Body of pancreas (tissue), 4 donors: ENCODE results near the gene MACROH2A2. TPM values are rescaled to one million over a fixed set of nuclear protein-coding genes. Genes with fewer than 3 reads are reported as not detected.

Experiments
- ATAC-seq: fragments of 150-250 bp; one replicate; pipeline ENCODE4 v1.9.1; 2016
- DNase-seq, 4 donors: peaks; one replicate each; pipeline ENCODE4 v3.0.0-alpha.2; 2019
- H3K27ac ChIP-seq, 4 donors: fragments of 200-600 bp; sonication (generic); 1 replicate in 3 of 4; 2 replicates in 1 of 4; pipeline versions ENCODE4 v1.5.1 to v1.6.1; 2016 to 2019; ENCODE audit warnings: mild to moderate bottlenecking in 1 of 4, mixed read lengths in 1 of 4, moderate library complexity in 1 of 4
- H3K27me3 ChIP-seq, 2 donors: fragments of 200-600 bp; sonication (generic); one replicate each; pipeline ENCODE4 v1.6.0; 2016; ENCODE audit warnings: mild to moderate bottlenecking in 1 of 2
- H3K36me3 ChIP-seq, 2 donors: fragments of 200-600 bp; sonication (generic); replicated peaks in 1 of 2; 2 replicates each; pipeline ENCODE4 v1.5.1; 2016; ENCODE audit warnings: low read depth in 2 of 2; ENCODE audit not compliant: insufficient read depth in 1 of 2
- H3K4me1 ChIP-seq: fragments of 200-600 bp; sonication (generic); one replicate; pipeline ENCODE4 v1.6.0; 2016
- H3K4me3 ChIP-seq, 2 donors: fragments of 200-600 bp; sonication (generic); 1 replicate in 1 of 2; 2 replicates in 1 of 2; pipeline ENCODE4 v1.5.1; 2016 to 2019
- H3K9me3 ChIP-seq, 3 donors: fragments of 200-600 bp; sonication (generic); 1 replicate in 2 of 3; 2 replicates in 1 of 3; pipeline ENCODE4 v1.5.1; 2016
- POLR2A ChIP-seq, 3 donors: fragments of 450-650 bp; IDR thresholded peaks; one replicate each; pipeline ENCODE4 v1.6.1; 2016; ENCODE audit warnings: antibody characterized with exemption in 3 of 3, mild to moderate bottlenecking in 2 of 3
- WGBS, 2 donors: methylation state at CpG; one replicate each; pipeline ENCODE4 v1.1.5; 2017; 5-methylcytosine and 5-hydroxymethylcytosine counted together
- intact Hi-C: fragments of 100-400 bp; cut with DNase I; formaldehyde crosslinking; loops from one replicate; pipeline ENCODE4 v1.15.1; 2023
- total RNA-seq, 2 donors: library from RNA; depleted of rRNA; stranded (reverse); fragments of >200 nt; gene quantifications; one replicate each; pipeline ENCODE4 v1.1.0, GENCODE V29; 2016
- TF ChIP-seq, protein P1 (sequence below), 7 experiments: fragments of 450-650 bp in 4 of 7; fragments of 200-600 bp in 3 of 7; sonication (generic) in 3 of 7; IDR thresholded peaks; one replicate each; pipeline ENCODE4 v1.5.1; 2016 to 2019; ENCODE audit warnings: antibody characterized with exemption in 7 of 7

Gene MACROH2A2
- total RNA-seq, 2 donors from 2014 or later: 0.99 to 10.6 TPM

DNA sequence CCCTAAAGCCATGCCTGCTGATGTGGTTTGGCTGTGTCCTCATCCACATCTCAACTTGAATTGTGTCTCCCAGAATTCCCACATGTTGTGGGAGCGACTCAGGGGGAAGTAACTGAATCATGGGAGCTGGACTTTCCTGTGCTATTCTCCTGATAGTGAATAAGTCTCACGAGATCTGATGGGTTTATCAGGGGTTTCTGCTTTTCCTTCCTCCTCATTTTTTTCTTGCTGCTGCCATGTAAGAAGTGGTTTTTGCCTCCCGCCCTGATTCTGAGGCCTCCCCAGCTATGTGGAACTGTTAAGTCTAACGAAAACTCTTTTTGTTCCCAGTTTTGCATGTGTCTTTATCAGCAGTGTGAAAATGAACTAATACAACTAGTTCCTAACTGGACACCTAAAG is 11.8 kb downstream of the MACROH2A2 start:
- H3K36me3 ChIP-seq: no peaks in the 10 kb centered on the region
- H3K27ac ChIP-seq: no peak overlapping the region
- ATAC-seq (no peak), DNase-seq (no peak)
- no peak overlapping the region for H3K4me3 ChIP-seq
- 71 to 90% methylated on average over 4 of the region's 4 CpGs for WGBS, 2 donors
- H3K27me3 ChIP-seq: no peaks in the 10 kb centered on the region
- H3K4me1 ChIP-seq: no peaks in the 10 kb centered on the region
- intact Hi-C loops: no loop called here
- no peak for TF ChIP-seq POLR2A (IDR thresholded peaks at IDR 0.05)
- TF ChIP-seq, protein P1, sequence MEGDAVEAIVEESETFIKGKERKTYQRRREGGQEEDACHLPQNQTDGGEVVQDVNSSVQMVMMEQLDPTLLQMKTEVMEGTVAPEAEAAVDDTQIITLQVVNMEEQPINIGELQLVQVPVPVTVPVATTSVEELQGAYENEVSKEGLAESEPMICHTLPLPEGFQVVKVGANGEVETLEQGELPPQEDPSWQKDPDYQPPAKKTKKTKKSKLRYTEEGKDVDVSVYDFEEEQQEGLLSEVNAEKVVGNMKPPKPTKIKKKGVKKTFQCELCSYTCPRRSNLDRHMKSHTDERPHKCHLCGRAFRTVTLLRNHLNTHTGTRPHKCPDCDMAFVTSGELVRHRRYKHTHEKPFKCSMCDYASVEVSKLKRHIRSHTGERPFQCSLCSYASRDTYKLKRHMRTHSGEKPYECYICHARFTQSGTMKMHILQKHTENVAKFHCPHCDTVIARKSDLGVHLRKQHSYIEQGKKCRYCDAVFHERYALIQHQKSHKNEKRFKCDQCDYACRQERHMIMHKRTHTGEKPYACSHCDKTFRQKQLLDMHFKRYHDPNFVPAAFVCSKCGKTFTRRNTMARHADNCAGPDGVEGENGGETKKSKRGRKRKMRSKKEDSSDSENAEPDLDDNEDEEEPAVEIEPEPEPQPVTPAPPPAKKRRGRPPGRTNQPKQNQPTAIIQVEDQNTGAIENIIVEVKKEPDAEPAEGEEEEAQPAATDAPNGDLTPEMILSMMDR (IDR thresholded peaks at IDR 0.05): no peak
- no peaks in the 10 kb centered on the region for H3K9me3 ChIP-seq

DNA sequence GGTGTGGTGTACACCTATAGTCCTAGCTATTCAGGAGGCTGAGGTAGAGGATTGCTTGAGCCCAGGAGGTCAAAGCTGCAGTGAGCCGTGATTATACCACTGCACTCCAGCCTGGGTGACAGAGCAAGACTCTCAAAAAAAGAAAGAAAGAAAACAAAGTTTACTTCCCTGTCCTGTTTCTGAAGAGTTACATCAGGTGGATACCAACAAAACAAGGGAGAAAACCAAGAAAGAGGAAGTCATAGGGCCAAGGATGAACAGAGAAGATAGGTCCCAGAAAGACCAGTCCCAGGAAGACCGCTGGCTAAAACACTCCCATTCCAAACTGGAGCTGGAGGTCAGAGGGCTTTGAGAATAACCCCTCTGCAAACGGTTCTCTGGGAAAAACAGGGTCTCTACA is 13.5 kb downstream of the MACROH2A2 start:
- H3K27ac ChIP-seq: no peak overlapping the region
- no peak for TF ChIP-seq POLR2A (IDR thresholded peaks at IDR 0.05)
- TF ChIP-seq, protein P1 (IDR thresholded peaks at IDR 0.05): no peak

DNA sequence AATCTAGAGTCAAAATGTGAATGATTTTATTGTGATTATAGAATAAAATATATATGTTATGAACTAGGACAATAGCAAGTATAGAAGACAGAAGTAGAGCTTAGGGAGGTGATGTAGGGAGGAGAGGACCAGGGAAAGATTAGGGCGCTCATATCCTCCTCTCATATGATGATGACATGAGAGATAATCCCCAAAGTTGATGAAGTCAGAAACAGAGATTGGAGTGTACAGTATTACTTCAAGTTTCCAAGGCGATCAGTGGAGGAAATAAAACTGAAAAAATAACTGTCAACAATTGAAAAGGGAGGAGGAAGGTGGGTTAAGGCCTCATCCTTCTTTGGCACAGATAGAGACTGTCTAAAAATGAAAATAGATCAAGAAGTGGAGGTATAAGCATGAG is 14.9 kb downstream of the MACROH2A2 start:
- Histone ChIP-seq H3K9me3 (no peaks in the 10 kb centered on the region), H3K27ac (no peak overlapping the region), H3K27me3 (no peaks in the 10 kb centered on the region), H3K36me3 (no peaks in the 10 kb centered on the region), H3K4me1 (no peaks in the 10 kb centered on the region), H3K4me3 (no peak overlapping the region)
- ATAC-seq (no peak), DNase-seq (no peak)
- intact Hi-C loops: no loop called here
- WGBS, 2 donors: 89 to 91% methylated on average over 2 of the region's 2 CpGs
- TF ChIP-seq, protein P1 (IDR thresholded peaks at IDR 0.05): no peak
- TF ChIP-seq POLR2A (IDR thresholded peaks at IDR 0.05): no peak

More for the DNA sequence above, 13.5 kb downstream of the MACROH2A2 start:
- DNase-seq (no peak), ATAC-seq (no peak)
- no peaks in the 10 kb centered on the region for H3K4me1 ChIP-seq
- intact Hi-C loops: no loop called here
- no peaks in the 10 kb centered on the region for H3K27me3 ChIP-seq
- no peaks in the 10 kb centered on the region for H3K36me3 ChIP-seq
- WGBS, 2 donors: 82 to 90% methylated on average over 3 of the region's 3 CpGs
- no peak overlapping the region for H3K4me3 ChIP-seq
- no peaks in the 10 kb centered on the region for H3K9me3 ChIP-seq

DNA sequence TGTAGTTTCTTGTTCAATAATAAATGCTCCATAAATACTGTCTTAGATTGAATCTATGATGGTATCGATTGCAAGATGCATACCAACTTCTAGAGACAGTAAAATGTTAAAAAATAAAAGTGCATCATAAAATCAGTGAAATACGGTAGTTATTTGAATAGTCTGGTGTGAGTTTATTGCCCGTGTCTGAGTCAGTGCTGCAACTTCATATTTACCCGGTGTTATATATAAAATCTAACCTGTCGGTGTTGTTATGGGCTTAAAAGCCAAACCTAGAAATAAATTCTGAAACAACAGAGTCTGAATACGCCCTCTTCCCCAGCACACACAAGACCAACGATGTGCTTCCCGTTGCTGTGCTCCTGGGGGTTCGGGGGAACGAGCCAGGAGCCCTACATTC is 16.3 kb downstream of the MACROH2A2 start:
- H3K36me3 ChIP-seq: no peaks in the 10 kb centered on the region
- DNase-seq (no peak), ATAC-seq (no peak)
- 88 to 91% methylated on average over 10 of the region's 10 CpGs for WGBS, 2 donors
- no peak overlapping the region for H3K4me3 ChIP-seq
- intact Hi-C loops: no loop called here
- TF ChIP-seq, protein P1 (IDR thresholded peaks at IDR 0.05): no peak
- TF ChIP-seq POLR2A (IDR thresholded peaks at IDR 0.05): no peak
- H3K27me3 ChIP-seq: no peaks in the 10 kb centered on the region
- H3K27ac ChIP-seq: no peak overlapping the region
- no peaks in the 10 kb centered on the region for H3K4me1 ChIP-seq
- H3K9me3 ChIP-seq: no peaks in the 10 kb centered on the region

DNA sequence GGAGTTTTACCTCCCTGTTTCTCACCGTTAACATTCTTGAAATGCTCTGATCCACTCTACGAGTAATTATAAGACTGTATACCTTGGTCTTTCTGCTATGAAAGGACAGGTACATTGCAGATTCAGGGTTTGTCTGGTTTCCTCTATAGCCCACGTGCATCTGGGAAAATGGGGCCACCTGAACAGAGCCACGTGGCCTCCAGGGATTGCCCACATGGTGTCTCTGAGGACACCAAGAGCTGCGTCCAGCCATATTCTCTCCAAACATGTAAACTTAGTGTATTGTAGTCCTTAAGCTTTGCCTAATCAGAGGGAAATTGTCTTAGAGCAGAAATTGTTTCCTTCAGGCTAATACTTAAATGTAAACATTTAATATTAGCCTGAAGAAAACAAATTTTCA is 16.7 kb downstream of the MACROH2A2 start:
- Histone ChIP-seq H3K4me1 (no peaks in the 10 kb centered on the region), H3K4me3 (no peak overlapping the region), H3K9me3 (no peaks in the 10 kb centered on the region), H3K27me3 (no peaks in the 10 kb centered on the region), H3K27ac (no peak overlapping the region), H3K36me3 (no peaks in the 10 kb centered on the region)
- intact Hi-C loops: no loop called here
- WGBS, 2 donors: 79 to 81% methylated on average over 5 of the region's 5 CpGs
- DNase-seq: no peak
- TF ChIP-seq, protein P1 (IDR thresholded peaks at IDR 0.05): no peak
- no peak for TF ChIP-seq POLR2A (IDR thresholded peaks at IDR 0.05)
- no peak for ATAC-seq
